ENCODE data around the gene CYFIP2. TPM values are rescaled to one million over a fixed set of nuclear protein-coding genes. Genes with fewer than 3 reads are reported as not detected.
A peak's percentile ranks its signal among the peaks of the same experiment; 100 is the strongest.

CYFIP2 gene
- total RNA-seq (24.8 and 44.9 TPM in 2 replicates), polyA plus RNA-seq (24.2 and 30.2 TPM in 2 replicates)

- 3% methylated on average over 19 of the region's 58 CpGs for WGBS (ENCODE audit: low lambda C conversion rate, missing lambda C conversion rate)
- TF ChIP-seq EZH2 (IDR thresholded peaks at IDR 0.05; ENCODE audit: borderline replicate concordance) (no peak), CTCF (IDR thresholded peaks at IDR 0.05; ENCODE audit: poor library complexity) (no peak), EZH2phosphoT487 (IDR thresholded peaks at IDR 0.05; ENCODE audit: low read depth, severe bottlenecking, unreplicated experiment) (no peak)
- Histone ChIP-seq H3K4me2 (peak within 1 kb of the TSS; percentile 84), H3K9me3 (ENCODE audit: low read depth) (no peaks in the 10 kb centered on the region), H3K4me1 (ENCODE audit: insufficient read depth) (peaks cover 11% of the 10 kb centered on the region), H3K79me2 (peaks cover 12% of the 10 kb centered on the region), H3K27ac (peak within 1 kb of the TSS; percentile 51), H3K27me3 (no peaks in the 10 kb centered on the region), H4K20me1 (ENCODE audit: insufficient read depth, poor library complexity, severe bottlenecking) (no peaks in the 10 kb centered on the region), H3K9me2 (replicated peaks; ENCODE audit: insufficient read depth) (no peaks in the 10 kb centered on the region), H2AFZ (peak within 1 kb of the TSS; percentile 77), H3K36me3 (replicated peaks; ENCODE audit: insufficient read depth, low read depth) (no peaks in the 10 kb centered on the region), H3K4me3 (peak within 1 kb of the TSS; percentile 94)
- DNase-seq (ENCODE audit: low spot score): peak; percentile 87
Measured at GRCh38 chr5:157265714-157266285, at the start of gene CYFIP2. CYFIP2 (plus strand) TSS chr5:157266123; CDS start chr5:157285362, 19,239 bp downstream.

DNA sequence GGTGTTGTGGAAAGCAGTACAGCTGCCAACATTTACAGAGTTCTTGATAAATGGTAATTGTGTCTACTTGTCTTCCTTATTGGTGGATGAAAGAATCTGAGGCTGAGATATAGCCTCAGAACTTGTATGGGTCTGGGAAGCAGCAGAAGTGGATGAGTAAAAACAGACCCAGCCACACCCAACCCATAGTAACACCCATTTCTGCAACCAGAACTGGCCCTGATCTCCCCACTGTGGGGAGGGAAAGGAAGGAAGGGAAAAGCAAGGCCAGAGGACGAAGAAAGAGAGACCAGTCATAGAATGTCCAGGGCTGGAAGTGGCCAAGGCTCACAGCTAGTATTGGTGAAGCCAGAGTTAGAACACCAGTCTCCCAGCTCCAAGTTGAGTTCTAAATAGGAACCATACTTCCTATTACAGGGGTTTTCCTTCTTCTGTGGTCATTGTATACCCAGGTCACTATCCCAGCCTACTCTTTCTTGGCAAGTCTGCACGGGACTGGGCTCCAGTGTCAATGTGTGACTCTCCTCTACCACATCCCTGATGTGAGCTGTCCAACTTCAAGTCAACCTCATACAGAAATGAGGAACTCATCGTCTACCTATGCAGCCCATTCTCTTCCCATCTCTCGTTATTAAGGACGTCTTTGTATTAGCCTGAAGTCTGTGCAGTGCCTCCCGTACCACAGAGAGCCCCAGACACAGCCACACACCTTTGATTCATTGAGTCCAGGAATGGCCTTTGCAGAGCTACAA is 49.4 kb upstream of the CYFIP2 start:
- H3K27me3 ChIP-seq: no peaks in the 10 kb centered on the region
- no peak overlapping the region for H3K4me2 ChIP-seq
- DNase-seq (ENCODE audit: low spot score): no peak
- H3K4me1 ChIP-seq (ENCODE audit: insufficient read depth): no peaks in the 10 kb centered on the region
- TF ChIP-seq EZH2phosphoT487 (IDR thresholded peaks at IDR 0.05; ENCODE audit: low read depth, severe bottlenecking, unreplicated experiment) (no peak), CTCF (IDR thresholded peaks at IDR 0.05; ENCODE audit: poor library complexity) (no peak), EZH2 (IDR thresholded peaks at IDR 0.05; ENCODE audit: borderline replicate concordance) (no peak)
- no peak overlapping the region for H2AFZ ChIP-seq
- H3K9me3 ChIP-seq (ENCODE audit: low read depth): no peaks in the 10 kb centered on the region
- H3K27ac ChIP-seq: no peak overlapping the region
- H3K79me2 ChIP-seq: no peaks in the 10 kb centered on the region
- no peak overlapping the region for H3K4me3 ChIP-seq
- no peaks in the 10 kb centered on the region for H4K20me1 ChIP-seq (ENCODE audit: insufficient read depth, poor library complexity, severe bottlenecking)
- WGBS (ENCODE audit: low lambda C conversion rate, missing lambda C conversion rate): 90% methylated on average over 6 of the region's 6 CpGs
- H3K9me2 ChIP-seq (replicated peaks; ENCODE audit: insufficient read depth): no peaks in the 10 kb centered on the region
- no peaks in the 10 kb centered on the region for H3K36me3 ChIP-seq (replicated peaks; ENCODE audit: insufficient read depth, low read depth)

- Histone ChIP-seq H3K36me3 (replicated peaks; ENCODE audit: insufficient read depth, low read depth) (no peaks in the 10 kb centered on the region), H3K27me3 (no peaks in the 10 kb centered on the region), H2AFZ (no peak overlapping the region), H3K4me1 (ENCODE audit: insufficient read depth) (no peaks in the 10 kb centered on the region), H4K20me1 (ENCODE audit: insufficient read depth, poor library complexity, severe bottlenecking) (no peaks in the 10 kb centered on the region), H3K27ac (no peak overlapping the region), H3K9me3 (ENCODE audit: low read depth) (no peaks in the 10 kb centered on the region), H3K9me2 (replicated peaks; ENCODE audit: insufficient read depth) (no peaks in the 10 kb centered on the region), H3K4me3 (no peak overlapping the region), H3K79me2 (no peaks in the 10 kb centered on the region), H3K4me2 (no peak overlapping the region)
- DNase-seq (ENCODE audit: low spot score): no peak
- 80% methylated on average over 5 of the region's 5 CpGs for WGBS (ENCODE audit: low lambda C conversion rate, missing lambda C conversion rate)
- TF ChIP-seq CTCF (IDR thresholded peaks at IDR 0.05; ENCODE audit: poor library complexity): no peak
- TF ChIP-seq EZH2 (IDR thresholded peaks at IDR 0.05; ENCODE audit: borderline replicate concordance): no peak
Measured at GRCh38 chr5:157217289-157218024, 48.5 kb upstream of the CYFIP2 start.
